IMR-90 (cell line): Measurements from ENCODE around the gene EFHD2. TPM values are rescaled to one million over a fixed set of nuclear protein-coding genes. Genes with fewer than 3 reads are reported as not detected.
"Not testable (repeated sequence)": the region's sequence is repeated elsewhere in the genome, so short reads cannot be mapped to it uniquely, and the experiment has no call there.

Experiments used
- ATAC-seq: fragments of 200-7000 bp; cut with Tn5 transposase; 2 replicates; pipeline ENCODE4 v1.9.1; 2020; ENCODE audit warnings: low read depth, mild to moderate bottlenecking, moderate library complexity
- BruUV-seq: library from RNA; stranded (reverse); fragments of 400-500 nt; replicated peaks from 2 replicates; lab custom pipeline; 2021; lab: Mats Ljungman, UMichigan
- CTCF ChIA-PET: fragments of 300-600 bp; formaldehyde crosslinking; extraction: SDS; loops from one replicate; lab custom pipeline; 2021; ENCODE audit warnings: antibody characterized with exemption; lab: Yijun Ruan, JAX
- POLR2A ChIA-PET: fragments of 300-600 bp; sonication (Branson Sonifier 250); formaldehyde crosslinking; loops from one replicate; lab custom pipeline; 2022; ENCODE audit warnings: antibody characterized with exemption; ENCODE audit not compliant: unreplicated experiment; lab: Charles Lee
- DNase-seq: peaks from one replicate; pipeline ENCODE4 v3.0.0; 2013
- H2AFZ ChIP-seq: replicated peaks from 2 replicates; pipeline ENCODE3; 2013; ENCODE audit warnings: low read length, mild to moderate bottlenecking; ENCODE audit not compliant: poor library complexity
- H2AK5ac ChIP-seq: 2 replicates; pipeline ENCODE4 v1.6.1; 2013; ENCODE audit warnings: low read depth, low read length, inconsistent platforms
- H2AK9ac ChIP-seq: replicated peaks from 2 replicates; pipeline ENCODE3; 2013; ENCODE audit warnings: mild to moderate bottlenecking, low read depth, low read length, moderate library complexity; ENCODE audit not compliant: poor library complexity
- H2BK120ac ChIP-seq: 2 replicates; pipeline ENCODE4 v1.6.1; 2013; ENCODE audit warnings: low read depth, low read length, inconsistent platforms
- H2BK15ac ChIP-seq: 3 replicates; pipeline ENCODE4 v1.6.1; 2013; ENCODE audit warnings: low read depth, low read length, inconsistent platforms
- H2BK20ac ChIP-seq: 2 replicates; pipeline ENCODE4 v1.6.1; 2013; ENCODE audit warnings: low read depth, mild to moderate bottlenecking, inconsistent platforms, low read length, moderate library complexity
- H2BK5ac ChIP-seq: 2 replicates; pipeline ENCODE4 v1.6.1; 2013; ENCODE audit warnings: mild to moderate bottlenecking, low read depth, low read length, inconsistent platforms; ENCODE audit not compliant: poor library complexity, severe bottlenecking
- H3K14ac ChIP-seq: replicated peaks from 2 replicates; pipeline ENCODE4 v1.6.1; 2013; ENCODE audit warnings: low read depth, low read length, inconsistent platforms
- H3K18ac ChIP-seq: 2 replicates; pipeline ENCODE4 v1.6.1; 2013; ENCODE audit warnings: low read depth, low read length, control low read depth
- H3K23ac ChIP-seq: 2 replicates; pipeline ENCODE4 v1.6.1; 2013; ENCODE audit warnings: low read depth, low read length, inconsistent platforms
- H3K27ac ChIP-seq: 2 replicates; pipeline ENCODE4 v1.5.1; 2013; ENCODE audit warnings: mild to moderate bottlenecking, control low read depth, low read length; ENCODE audit not compliant: insufficient read depth
- H3K27me3 ChIP-seq: 2 replicates; pipeline ENCODE4 v1.6.1; 2013; ENCODE audit warnings: low read length; ENCODE audit not compliant: control insufficient read depth, insufficient read depth
- H3K36me3 ChIP-seq: 2 replicates; pipeline ENCODE4 v1.6.1; 2013; ENCODE audit warnings: low read length, mixed read lengths; ENCODE audit not compliant: control insufficient read depth, insufficient read depth
- H3K4ac ChIP-seq: 2 replicates; pipeline ENCODE4 v1.6.1; 2013; ENCODE audit warnings: low read depth, low read length, inconsistent platforms
- H3K4me1 ChIP-seq: 2 replicates; pipeline ENCODE4 v1.6.1; 2013; ENCODE audit warnings: low read length, mixed read lengths; ENCODE audit not compliant: control insufficient read depth, insufficient read depth
- H3K4me2 ChIP-seq: 2 replicates; pipeline ENCODE4 v1.6.1; 2013; ENCODE audit warnings: low read depth, mild to moderate bottlenecking, control low read depth, low read length, moderate library complexity
- H3K4me3 ChIP-seq: 2 replicates; pipeline ENCODE4 v1.5.1; 2013; ENCODE audit warnings: low read depth, mild to moderate bottlenecking, control low read depth, low read length, moderate library complexity; ENCODE audit not compliant: insufficient read depth
- H3K56ac ChIP-seq: 2 replicates; pipeline ENCODE4 v1.6.1; 2013; ENCODE audit warnings: low read length, inconsistent platforms; ENCODE audit not compliant: insufficient read depth; ENCODE audit errors: extremely low read depth
- H3K79me1 ChIP-seq, 2 experiments: 2 replicates each; pipeline ENCODE4 v1.6.1; 2013; ENCODE audit warnings: low read length in 2 of 2, inconsistent platforms in 1 of 2, low read depth in 1 of 2
- H3K9ac ChIP-seq: 2 replicates; pipeline ENCODE4 v1.6.1; 2013; ENCODE audit warnings: low read depth, low read length, control low read depth
- H3K9me1 ChIP-seq: 2 replicates; pipeline ENCODE4 v1.6.1; 2013; ENCODE audit warnings: low read length, inconsistent platforms; ENCODE audit not compliant: insufficient read depth
- H3K9me3 ChIP-seq: 2 replicates; pipeline ENCODE4 v1.6.1; 2013; ENCODE audit warnings: low read length; ENCODE audit not compliant: control insufficient read depth, insufficient read depth
- H4K20me1 ChIP-seq: 2 replicates; pipeline ENCODE4 v1.6.1; 2013; ENCODE audit warnings: low read length, inconsistent platforms; ENCODE audit not compliant: insufficient read depth
- H4K5ac ChIP-seq: 2 replicates; pipeline ENCODE4 v1.6.1; 2013; ENCODE audit warnings: mild to moderate bottlenecking, low read depth, low read length, control low read depth
- H4K8ac ChIP-seq, 2 experiments: 2 replicates each; pipeline ENCODE4 v1.6.1; 2013; ENCODE audit warnings: low read depth in 2 of 2, low read length in 2 of 2, control low read depth in 1 of 2, inconsistent platforms in 1 of 2
- H4K91ac ChIP-seq: 2 replicates; pipeline ENCODE4 v1.6.1; 2013; ENCODE audit warnings: low read depth, low read length, inconsistent platforms; ENCODE audit not compliant: insufficient read depth
- whole genome bisulfite sequencing, 2 experiments: methylation state at CpG; one replicate each; pipeline versions ENCODE4 v1.1.5 to v1.1.7; 2013; ENCODE audit warnings: missing lambda C conversion rate in 2 of 2; ENCODE audit not compliant: insufficient read length in 1 of 2; ENCODE audit errors: extremely low coverage in 2 of 2; 5-methylcytosine and 5-hydroxymethylcytosine counted together
- dilution Hi-C: fragments of 300-500 bp; cut with HindIII; formaldehyde crosslinking; loops from one replicate; pipeline ENCODE4 v1.14.3; 2018; ENCODE audit warnings: low sequenced_read_pairs; ENCODE audit not compliant: unreplicated experiment
- in situ Hi-C: fragments of 300-500 bp; cut with MboI; formaldehyde crosslinking; loops from 3 replicates; pipeline ENCODE4 v1.14.3; 2019; ENCODE audit warnings: low sequenced_read_pairs, inconsistent platforms, mixed read lengths
- intact Hi-C: fragments of 100-400 bp; cut with micrococcal nuclease; formaldehyde crosslinking; loops from 2 replicates; pipeline ENCODE4 v1.10.0; 2022
- polyA plus RNA-seq, 3 experiments: library from polyadenylated mRNA; depleted of rRNA; stranded (reverse); fragments of >200 nt; gene quantifications; 2 replicates each; pipeline ENCODE4 v1.2.3, GENCODE V29; 2012; ENCODE audit warnings: low replicate concordance in 1 of 3
- total RNA-seq: library from RNA; depleted of rRNA; stranded (reverse); fragments of >200 nt; gene quantifications from 2 replicates; pipeline ENCODE4 v1.2.3, GENCODE V29; 2012

The EFHD2 gene
- total and polyA plus RNA-seq, 2 of the 4 experiments (the other 2 are of a cell fraction) = 22.6 to 58.9 TPM

- H3K79me1 ChIP-seq, POLR2A ChIA-PET, H3K56ac ChIP-seq, H4K5ac ChIP-seq, H3K14ac ChIP-seq, BruUV-seq, H4K20me1 ChIP-seq, H4K91ac ChIP-seq, in situ Hi-C loops, DNase-seq, H3K9me1 ChIP-seq, H3K4me2 ChIP-seq, H2BK5ac ChIP-seq, H2BK15ac ChIP-seq, H2BK120ac ChIP-seq, H3K23ac ChIP-seq, H2BK20ac ChIP-seq, H2AFZ ChIP-seq, H3K4me1 ChIP-seq, H3K9ac ChIP-seq, H3K9me3 ChIP-seq, ATAC-seq, H3K36me3 ChIP-seq, H2AK5ac ChIP-seq, H3K4ac ChIP-seq, intact Hi-C loops, H3K27ac ChIP-seq, dilution Hi-C loops, H3K4me3 ChIP-seq, H3K18ac ChIP-seq, H2AK9ac ChIP-seq, H4K8ac ChIP-seq: not testable (repeated sequence)
- CTCF ChIA-PET = interaction anchor here (0.9 kb wide), 1 partner anchor 11 kb away, joined by 3 read pairs; no protein-coding TSS in a partner anchor
- peaks cover 15% of the 10 kb centered on the region; the same call in 1 of the 2 replicates for H3K27me3 ChIP-seq
- WGBS, 2 experiments = 100% methylated on average over 3 of the region's 8 CpGs; no CpG with 5 or more reads in 1 of the 2 experiments
These were observed 19.9 kb upstream of the EFHD2 start for GRCh38 chr1:15389828-15390227.
